ENCODE measurements around the gene PLEKHD1.
"Not testable (repeated sequence)": the region's sequence is repeated elsewhere in the genome, so short reads cannot be mapped to it uniquely, and the experiment has no call there.

Gene PLEKHD1

DNA sequence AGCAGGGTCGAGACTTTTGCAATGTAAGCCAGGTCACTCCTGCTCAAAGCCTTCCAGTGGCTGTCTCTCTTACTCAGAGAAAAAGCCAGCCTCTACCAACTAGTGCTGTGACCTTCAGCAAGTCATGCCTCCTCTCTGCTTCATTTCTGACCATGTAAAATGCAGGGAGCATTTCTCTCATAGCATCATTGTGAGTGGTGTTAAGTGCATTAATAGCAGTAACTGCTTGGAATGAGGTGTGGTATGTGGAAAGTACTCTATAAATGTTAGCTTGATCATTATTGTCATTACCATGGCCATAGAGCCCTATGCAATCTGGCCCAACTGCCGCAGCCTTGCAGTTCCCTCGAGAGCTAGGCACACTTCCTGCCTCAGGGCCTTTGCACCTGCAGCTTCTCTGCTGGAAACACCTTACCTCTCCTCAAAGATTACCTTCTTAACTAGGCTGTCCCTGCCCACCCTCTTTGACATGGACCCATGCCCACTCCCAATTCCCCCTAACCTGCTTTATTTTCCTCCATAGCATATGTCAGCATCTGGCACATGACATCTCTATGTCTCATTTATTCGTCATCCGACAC is 10.9 kb downstream of the PLEKHD1 start:
- TF ChIP-seq, protein P1, sequence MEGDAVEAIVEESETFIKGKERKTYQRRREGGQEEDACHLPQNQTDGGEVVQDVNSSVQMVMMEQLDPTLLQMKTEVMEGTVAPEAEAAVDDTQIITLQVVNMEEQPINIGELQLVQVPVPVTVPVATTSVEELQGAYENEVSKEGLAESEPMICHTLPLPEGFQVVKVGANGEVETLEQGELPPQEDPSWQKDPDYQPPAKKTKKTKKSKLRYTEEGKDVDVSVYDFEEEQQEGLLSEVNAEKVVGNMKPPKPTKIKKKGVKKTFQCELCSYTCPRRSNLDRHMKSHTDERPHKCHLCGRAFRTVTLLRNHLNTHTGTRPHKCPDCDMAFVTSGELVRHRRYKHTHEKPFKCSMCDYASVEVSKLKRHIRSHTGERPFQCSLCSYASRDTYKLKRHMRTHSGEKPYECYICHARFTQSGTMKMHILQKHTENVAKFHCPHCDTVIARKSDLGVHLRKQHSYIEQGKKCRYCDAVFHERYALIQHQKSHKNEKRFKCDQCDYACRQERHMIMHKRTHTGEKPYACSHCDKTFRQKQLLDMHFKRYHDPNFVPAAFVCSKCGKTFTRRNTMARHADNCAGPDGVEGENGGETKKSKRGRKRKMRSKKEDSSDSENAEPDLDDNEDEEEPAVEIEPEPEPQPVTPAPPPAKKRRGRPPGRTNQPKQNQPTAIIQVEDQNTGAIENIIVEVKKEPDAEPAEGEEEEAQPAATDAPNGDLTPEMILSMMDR (IDR thresholded peaks at IDR 0.05; ENCODE audit: control insufficient read depth, insufficient read depth, low read depth, low read length, missing control alignments): no peak
- no peak overlapping the region for H3K4me3 ChIP-seq (ENCODE audit: control insufficient read depth, low read depth, low read length)
- no peak for DNase-seq (ENCODE audit: low read depth)

DNA sequence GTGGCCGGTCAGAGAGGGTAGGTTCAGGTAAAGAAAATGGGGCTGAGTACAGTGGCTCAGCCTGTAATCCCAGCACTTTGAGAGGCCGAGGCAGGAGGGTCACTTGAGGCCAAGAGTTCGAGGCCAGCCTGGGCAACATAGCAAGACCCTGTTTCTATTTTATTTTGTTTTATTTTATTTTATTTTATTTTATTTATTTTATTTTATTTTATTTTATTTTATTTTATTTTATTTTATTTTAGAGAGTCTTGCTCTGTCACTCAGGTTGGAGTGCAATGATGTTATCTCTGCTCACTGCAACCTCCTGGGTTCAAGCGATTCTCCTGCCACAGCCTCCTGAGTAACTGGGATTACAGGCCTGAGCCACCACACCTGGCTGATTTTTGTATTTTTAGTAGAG is 13.3 kb downstream of the PLEKHD1 start:
- not testable (repeated sequence) for H3K4me3 ChIP-seq (ENCODE audit: control insufficient read depth, low read depth, low read length); DNase-seq (ENCODE audit: low read depth)

DNA sequence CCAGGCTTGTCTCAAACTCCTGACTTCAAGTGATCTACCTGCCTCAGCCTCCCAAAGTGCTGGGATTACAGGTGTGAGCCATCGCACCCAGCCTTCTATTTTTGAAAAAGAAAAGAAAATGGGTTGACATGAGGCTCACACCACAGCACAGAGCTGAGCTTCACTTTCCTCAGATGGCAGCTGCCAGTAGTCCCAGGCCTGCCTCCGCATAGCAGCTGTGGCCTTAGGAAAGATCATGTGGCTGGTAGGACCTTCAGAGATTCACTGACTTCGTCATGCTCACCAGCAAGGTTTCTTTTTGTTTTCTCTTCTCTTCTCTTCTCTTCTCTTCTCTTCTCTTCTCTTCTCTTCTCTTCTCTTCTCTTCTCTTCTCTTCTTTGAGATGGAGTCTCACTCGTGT is 13.8 kb downstream of the PLEKHD1 start:
- not testable (repeated sequence) for H3K4me3 ChIP-seq (ENCODE audit: control insufficient read depth, low read depth, low read length); DNase-seq (ENCODE audit: low read depth)

- TF ChIP-seq, protein P1 (IDR thresholded peaks at IDR 0.05; ENCODE audit: control insufficient read depth, insufficient read depth, low read depth, low read length, missing control alignments): no peak
- no peak for DNase-seq (ENCODE audit: low read depth)
- no peak overlapping the region for H3K4me3 ChIP-seq (ENCODE audit: control insufficient read depth, low read depth, low read length)
Observed at GRCh38 chr14:69499436-69499835, 14.9 kb downstream of the PLEKHD1 start.

DNA sequence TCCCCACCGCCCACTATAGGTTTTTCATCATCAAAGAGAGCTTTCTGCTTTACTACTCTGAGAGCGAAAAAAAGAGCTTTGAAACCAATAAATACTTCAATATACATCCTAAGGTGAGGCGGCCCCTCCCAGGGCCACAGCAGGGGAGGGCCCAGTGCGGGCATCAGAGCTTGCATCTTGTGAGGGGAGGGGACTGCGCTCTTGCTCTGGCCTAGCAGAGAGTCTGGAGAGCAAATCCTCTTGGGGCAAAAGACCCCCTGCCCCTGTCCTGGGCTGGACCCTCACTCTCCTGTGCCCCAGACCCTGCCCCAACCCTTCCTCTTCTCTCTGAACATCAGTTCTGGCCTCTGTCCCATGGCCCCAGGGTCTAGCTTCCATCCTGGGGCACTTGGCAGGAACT is 15.6 kb downstream of the PLEKHD1 start:
- H3K4me3 ChIP-seq (ENCODE audit: control insufficient read depth, low read depth, low read length): no peak overlapping the region
- DNase-seq (ENCODE audit: low read depth): no peak
- TF ChIP-seq, protein P1 (IDR thresholded peaks at IDR 0.05; ENCODE audit: control insufficient read depth, insufficient read depth, low read depth, low read length, missing control alignments): no peak

- DNase-seq (ENCODE audit: low read depth): no peak
- TF ChIP-seq, protein P1 (IDR thresholded peaks at IDR 0.05; ENCODE audit: control insufficient read depth, insufficient read depth, low read depth, low read length, missing control alignments): no peak
- no peak overlapping the region for H3K4me3 ChIP-seq (ENCODE audit: control insufficient read depth, low read depth, low read length)
Observed at GRCh38 chr14:69500736-69501135, 16.2 kb downstream of the PLEKHD1 start.

GRCh38 chr14:69501423-69501838 is 16.9 kb downstream of the PLEKHD1 start:
- TF ChIP-seq, protein P1 (IDR thresholded peaks at IDR 0.05; ENCODE audit: control insufficient read depth, insufficient read depth, low read depth, low read length, missing control alignments): no peak
- H3K4me3 ChIP-seq (ENCODE audit: control insufficient read depth, low read depth, low read length): no peak overlapping the region
- DNase-seq (ENCODE audit: low read depth): no peak

DNA sequence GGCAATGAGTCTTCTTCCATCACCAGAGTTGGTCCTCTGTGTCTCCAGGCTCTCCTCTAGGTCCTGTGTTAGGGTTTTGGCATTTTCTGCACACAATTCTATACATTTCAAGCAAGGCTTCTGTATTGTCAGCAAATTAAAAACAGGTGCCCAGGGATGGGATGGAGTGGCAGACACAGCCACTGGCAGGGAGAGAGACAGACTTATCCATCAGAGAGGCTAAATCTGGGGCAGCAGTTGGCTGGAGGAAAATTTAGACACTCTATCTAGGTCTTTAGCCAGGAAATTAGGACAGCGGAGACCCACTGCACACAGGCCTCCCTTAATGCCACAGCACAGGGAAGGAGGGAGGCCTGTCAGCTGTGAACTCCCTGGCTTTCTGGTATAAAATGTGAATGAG is 20.2 kb downstream of the PLEKHD1 start:
- no peak for DNase-seq (ENCODE audit: low read depth)
- H3K4me3 ChIP-seq (ENCODE audit: control insufficient read depth, low read depth, low read length): no peak overlapping the region
- TF ChIP-seq, protein P1 (IDR thresholded peaks at IDR 0.05; ENCODE audit: control insufficient read depth, insufficient read depth, low read depth, low read length, missing control alignments): no peak

All from AG09309 (cell line).